NB4 (cell line): ENCODE results near the gene PIEZO2.

Source experiments
- DNase-seq: peaks from one replicate; pipeline ENCODE4 v3.0.0; 2010; ENCODE audit warnings: low read depth
- H3K4me3 ChIP-seq: one replicate; pipeline ENCODE4 v1.5.1; 2011; ENCODE audit warnings: mild to moderate bottlenecking, low read depth, low read length, moderate library complexity
- CTCF ChIP-seq: IDR thresholded peaks from one replicate; pipeline ENCODE4 v1.5.1; 2012; ENCODE audit warnings: low read depth, low read length
- MYC ChIP-seq: IDR thresholded peaks from 2 replicates; pipeline ENCODE4 v1.6.1; 2011; ENCODE audit warnings: low read depth, low read length
- POLR2A ChIP-seq: IDR thresholded peaks from 2 replicates; pipeline ENCODE4 v1.6.1; 2011; ENCODE audit warnings: mild to moderate bottlenecking; ENCODE audit not compliant: insufficient read length; ENCODE audit errors: extremely low read depth
- TF ChIP-seq, protein P1 (sequence below): IDR thresholded peaks from 2 replicates; pipeline ENCODE4 v1.6.1; 2011; ENCODE audit warnings: low read depth, low read length

PIEZO2 gene

DNA sequence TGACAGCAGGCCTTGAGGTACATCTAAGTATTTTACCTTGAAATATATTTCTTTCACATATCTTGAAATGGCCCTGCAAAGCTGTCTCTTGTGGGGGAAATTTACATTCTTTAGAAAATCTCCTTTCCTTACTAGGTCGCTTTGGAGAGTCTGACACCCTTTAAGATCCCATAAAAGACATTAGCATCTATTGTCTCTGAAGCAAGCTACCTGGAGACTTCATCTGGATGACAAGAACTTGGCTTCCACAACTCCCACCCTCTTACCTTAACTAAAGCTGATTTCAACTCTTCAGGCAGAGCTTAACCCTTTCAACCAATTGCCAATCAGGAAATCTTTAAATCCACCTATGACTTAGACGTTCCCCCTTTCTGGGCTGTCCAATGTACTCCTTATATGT, 219.3 kb downstream of the PIEZO2 start:
- no peak for DNase-seq
- no peak overlapping the region for H3K4me3 ChIP-seq
- TF ChIP-seq MYC (no peak), CTCF (no peak)
- TF ChIP-seq, protein P1, sequence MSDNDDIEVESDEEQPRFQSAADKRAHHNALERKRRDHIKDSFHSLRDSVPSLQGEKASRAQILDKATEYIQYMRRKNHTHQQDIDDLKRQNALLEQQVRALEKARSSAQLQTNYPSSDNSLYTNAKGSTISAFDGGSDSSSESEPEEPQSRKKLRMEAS = no peak

DNA sequence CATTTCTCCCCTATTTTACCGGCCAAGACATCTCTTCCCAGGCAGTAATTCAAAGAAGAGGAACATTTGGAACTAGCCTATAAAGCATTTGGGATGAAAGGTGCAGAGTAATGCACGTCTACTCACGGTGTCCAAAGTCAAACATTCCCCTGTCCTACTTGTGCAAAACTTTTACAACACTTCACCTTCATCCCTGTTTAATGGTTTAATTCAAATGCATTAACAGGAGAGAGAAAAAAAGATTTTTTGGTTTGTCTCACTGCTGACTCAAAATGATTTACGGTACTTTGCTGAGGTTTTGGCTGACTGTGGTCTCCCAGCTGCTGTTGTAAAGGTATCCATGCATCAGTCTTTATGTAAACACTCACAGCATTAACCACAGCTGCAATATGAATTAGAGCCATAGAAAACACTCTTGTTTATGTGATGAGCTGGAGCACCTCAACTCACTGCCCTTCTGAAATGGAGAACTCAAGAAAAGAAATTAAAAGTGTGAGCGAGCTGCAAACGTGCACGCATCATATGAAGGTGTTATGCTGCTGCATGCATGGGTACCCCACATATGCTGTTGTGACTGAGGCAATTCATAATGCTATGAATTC, 220.5 kb downstream of the PIEZO2 start:
- TF ChIP-seq CTCF (no peak), MYC (no peak)
- TF ChIP-seq, protein P1 = no peak
- H3K4me3 ChIP-seq = no peak overlapping the region
- no peak for DNase-seq

GRCh38 chr18:10928011-10928771, 221.2 kb downstream of the PIEZO2 start:
- TF ChIP-seq POLR2A (no peak), MYC (no peak), CTCF (no peak)
- TF ChIP-seq, protein P1 = no peak
- H3K4me3 ChIP-seq = no peak overlapping the region
- no peak for DNase-seq

GRCh38 chr18:10927286-10927992, 221.9 kb downstream of the PIEZO2 start:
- DNase-seq = no peak
- TF ChIP-seq, protein P1 = no peak
- no peak for TF ChIP-seq MYC
- TF ChIP-seq POLR2A = no peak
- no peak for TF ChIP-seq CTCF
- no peak overlapping the region for H3K4me3 ChIP-seq

DNA sequence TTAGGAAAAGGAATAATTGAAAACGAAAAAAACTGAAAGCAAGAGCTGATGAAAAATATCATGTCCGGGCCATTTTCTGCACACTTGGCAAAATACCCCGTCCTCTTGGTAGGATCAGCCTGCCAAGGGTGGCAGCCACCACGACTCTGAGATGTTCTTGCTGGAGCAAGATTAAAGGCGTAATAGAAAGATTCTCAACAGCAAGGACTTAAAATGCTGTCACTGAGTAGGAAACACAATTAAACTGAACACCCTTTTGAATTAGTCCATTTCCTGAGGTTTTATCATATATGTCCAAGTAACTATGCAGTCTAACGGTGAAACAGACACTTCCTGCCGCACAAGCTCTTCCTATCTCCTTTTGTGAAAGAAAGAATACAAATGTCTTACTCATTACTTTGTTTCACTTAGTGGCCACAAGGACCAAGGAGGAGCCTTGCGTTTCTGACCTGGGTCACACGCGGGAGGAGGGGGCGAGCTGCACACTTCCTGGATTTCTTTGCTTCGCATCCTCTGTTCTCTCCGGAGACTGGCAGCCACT, 222.7 kb downstream of the PIEZO2 start:
- DNase-seq = peak; percentile 1
- no peak overlapping the region for H3K4me3 ChIP-seq
- TF ChIP-seq CTCF = no peak
- TF ChIP-seq POLR2A = no peak
- TF ChIP-seq, protein P1 = no peak
- TF ChIP-seq MYC = no peak
